NT2/D1 (cell line): Measurements from ENCODE around the gene DESI2.

Experiments used
- DNase-seq: peaks from one replicate; pipeline ENCODE4 v3.0.0-alpha.2; 2011; ENCODE audit warnings: low read depth, low spot score
- H3K27me3 ChIP-seq: 2 replicates; pipeline ENCODE4 v1.6.0; 2011; ENCODE audit warnings: mild to moderate bottlenecking; ENCODE audit not compliant: insufficient read length, insufficient read depth
- H3K36me3 ChIP-seq: 2 replicates; pipeline ENCODE4 v1.6.1; 2011; ENCODE audit warnings: mild to moderate bottlenecking, low read length, mixed read lengths; ENCODE audit not compliant: insufficient read depth, insufficient read length
- H3K4me1 ChIP-seq: 2 replicates; pipeline ENCODE4 v1.5.1; 2011; ENCODE audit not compliant: insufficient read depth, insufficient read length
- H3K4me3 ChIP-seq: 2 replicates; pipeline ENCODE4 v1.5.1; 2011; ENCODE audit warnings: low read depth; ENCODE audit not compliant: insufficient read length
- H3K9ac ChIP-seq: 2 replicates; pipeline ENCODE4 v1.6.0; 2011; ENCODE audit warnings: low read depth; ENCODE audit not compliant: insufficient read length
- H3K9me3 ChIP-seq: 2 replicates; pipeline ENCODE4 v1.5.1; 2011; ENCODE audit warnings: mild to moderate bottlenecking, low read length; ENCODE audit not compliant: insufficient read depth
- SUZ12 ChIP-seq: IDR thresholded peaks from 2 replicates; pipeline ENCODE4 v1.6.1; 2011; ENCODE audit not compliant: insufficient read length, insufficient read depth; ENCODE audit errors: extremely low read depth
- YY1 ChIP-seq: IDR thresholded peaks from 2 replicates; pipeline ENCODE4 v1.6.1; 2011; ENCODE audit not compliant: insufficient read length, insufficient read depth
- ZNF274 ChIP-seq: IDR thresholded peaks from 2 replicates; pipeline ENCODE4 v1.6.1; 2011; ENCODE audit warnings: mild to moderate bottlenecking, low read depth, low read length

Gene DESI2

GRCh38 chr1:244757091-244757939 is 104.4 kb downstream of the DESI2 start:
- Histone ChIP-seq H3K9me3 (no peaks in the 10 kb centered on the region), H3K36me3 (no peaks in the 10 kb centered on the region), H3K9ac (no peak overlapping the region), H3K4me1 (peaks cover 7% of the 10 kb centered on the region), H3K4me3 (no peak overlapping the region), H3K27me3 (no peaks in the 10 kb centered on the region)
- no peak for DNase-seq
- TF ChIP-seq ZNF274: no peak
- TF ChIP-seq SUZ12: no peak
- no peak for TF ChIP-seq YY1
